Measurements from ENCODE around the gene EXD1.

DNA sequence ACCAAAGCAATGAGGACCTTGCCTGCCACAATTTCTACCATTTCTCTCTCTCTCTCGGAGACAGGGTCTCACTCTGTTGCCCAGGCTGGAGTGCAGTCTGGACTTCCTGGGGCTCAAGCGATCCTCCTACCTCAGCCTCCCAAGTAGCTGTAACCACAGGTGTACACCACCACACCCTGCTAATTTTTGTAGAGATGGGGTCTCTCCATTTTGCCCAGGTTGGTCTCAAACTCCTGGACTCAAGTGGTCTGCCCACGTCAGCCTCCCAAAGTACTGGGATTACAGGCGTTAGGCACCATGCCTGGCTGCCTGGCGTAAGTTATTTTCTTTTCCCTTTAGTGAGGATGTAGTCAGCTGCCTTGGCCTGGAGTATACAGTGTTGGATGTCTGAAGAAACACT lies 76.8 kb downstream of the EXD1 start:
- TF ChIP-seq TAF1 (IDR thresholded peaks at IDR 0.05; ENCODE audit: low read depth) (no peak), CTCF (IDR thresholded peaks at IDR 0.05; ENCODE audit: poor library complexity, severe bottlenecking) (no peak), EP300 (conservative IDR thresholded peaks at IDR 0.05; ENCODE audit: poor library complexity, severe bottlenecking) (no peak), EZH2 (IDR thresholded peaks at IDR 0.05; ENCODE audit: borderline replicate concordance, insufficient read depth, low read length, poor library complexity, severe bottlenecking) (no peak), SMC3 (conservative IDR thresholded peaks at IDR 0.05; ENCODE audit: poor library complexity) (no peak), POLR2AphosphoS5 (IDR thresholded peaks at IDR 0.05) (no peak)
